SH-SY5Y (cell line): ENCODE measurements around the gene TTLL4.

Experiments used
- GATA2 ChIP-seq: IDR thresholded peaks from 2 replicates; pipeline ENCODE4 v1.6.1; 2011; ENCODE audit warnings: mild to moderate bottlenecking, low read depth, low read length
- GATA3 ChIP-seq: IDR thresholded peaks from 2 replicates; pipeline ENCODE4 v1.6.1; 2011; ENCODE audit warnings: low read depth, mild to moderate bottlenecking, low read length, moderate library complexity

- TF ChIP-seq GATA2 (no peak), GATA3 (no peak)
Observed at GRCh38 chr2:218777276-218777990, 66.8 kb downstream of the TTLL4 start.
